ENCODE measurements around the gene SERINC5.
"Not testable (repeated sequence)": the region's sequence is repeated elsewhere in the genome, so short reads cannot be mapped to it uniquely, and the experiment has no call there.

The SERINC5 gene

GRCh38 chr5:80140496-80140895 lies 115.4 kb downstream of the SERINC5 start:
- DNase-seq (ENCODE audit: low read depth in 1 of 2, low spot score in 1 of 2) = no peak
- Histone ChIP-seq H3K27me3 (ENCODE audit: insufficient read depth, poor library complexity, severe bottlenecking) (no peaks in the 10 kb centered on the region), H3K4me3 (replicated peaks; ENCODE audit: insufficient read depth, low read length) (no peak overlapping the region), H3K27ac (replicated peaks) (peak overlapping the region; percentile 91)
- TF ChIP-seq SPI1 (IDR thresholded peaks at IDR 0.05; ENCODE audit: borderline replicate concordance, low read depth) = no peak
- no peak for TF ChIP-seq CTCF (IDR thresholded peaks at IDR 0.05; ENCODE audit: insufficient read depth, low read length)
- TF ChIP-seq REST (IDR thresholded peaks at IDR 0.05; ENCODE audit: insufficient replicate concordance, low read depth) = no peak
- TF ChIP-seq GABPA (IDR thresholded peaks at IDR 0.05; ENCODE audit: low read depth) = no peak
- no peak for TF ChIP-seq POLR2AphosphoS5 (IDR thresholded peaks at IDR 0.05; ENCODE audit: low read depth)

- Histone ChIP-seq H3K27ac (replicated peaks) (peak overlapping the region; percentile 91), H3K4me3 (replicated peaks; ENCODE audit: insufficient read depth, low read length) (no peak overlapping the region), H3K27me3 (ENCODE audit: insufficient read depth, poor library complexity, severe bottlenecking) (no peaks in the 10 kb centered on the region)
- TF ChIP-seq REST (IDR thresholded peaks at IDR 0.05; ENCODE audit: insufficient replicate concordance, low read depth) (no peak), CTCF (IDR thresholded peaks at IDR 0.05; ENCODE audit: insufficient read depth, low read length) (no peak), GABPA (IDR thresholded peaks at IDR 0.05; ENCODE audit: low read depth) (no peak), POLR2AphosphoS5 (IDR thresholded peaks at IDR 0.05; ENCODE audit: low read depth) (no peak), SPI1 (IDR thresholded peaks at IDR 0.05; ENCODE audit: borderline replicate concordance, low read depth) (no peak)
- no peak for DNase-seq (ENCODE audit: low read depth in 1 of 2, low spot score in 1 of 2)
These were observed 116.3 kb downstream of the SERINC5 start for GRCh38 chr5:80139466-80139972.

- no peaks in the 10 kb centered on the region for H3K27me3 ChIP-seq (ENCODE audit: insufficient read depth, poor library complexity, severe bottlenecking)
- H3K27ac ChIP-seq (replicated peaks) = peak overlapping the region; percentile 91
- H3K4me3 ChIP-seq (replicated peaks; ENCODE audit: insufficient read depth, low read length) = no peak overlapping the region
- DNase-seq (ENCODE audit: low read depth in 1 of 2, low spot score in 1 of 2) = no peak
- no peak for TF ChIP-seq REST (IDR thresholded peaks at IDR 0.05; ENCODE audit: insufficient replicate concordance, low read depth)
- TF ChIP-seq POLR2AphosphoS5 (IDR thresholded peaks at IDR 0.05; ENCODE audit: low read depth) = no peak
- no peak for TF ChIP-seq CTCF (IDR thresholded peaks at IDR 0.05; ENCODE audit: insufficient read depth, low read length)
- no peak for TF ChIP-seq GABPA (IDR thresholded peaks at IDR 0.05; ENCODE audit: low read depth)
- no peak for TF ChIP-seq SPI1 (IDR thresholded peaks at IDR 0.05; ENCODE audit: borderline replicate concordance, low read depth)
These were observed 117.4 kb downstream of the SERINC5 start for GRCh38 chr5:80138486-80138885.

- H3K27me3 ChIP-seq (ENCODE audit: insufficient read depth, poor library complexity, severe bottlenecking) = not testable (repeated sequence)
These were observed 119.0 kb downstream of the SERINC5 start for GRCh38 chr5:80136798-80137197.

More at GRCh38 chr5:80136798-80137197, 119.0 kb downstream of the SERINC5 start:
- not testable (repeated sequence) for H3K4me3 ChIP-seq (replicated peaks; ENCODE audit: insufficient read depth, low read length); DNase-seq (ENCODE audit: low read depth in 1 of 2, low spot score in 1 of 2)
- peak overlapping the region; percentile 91 for H3K27ac ChIP-seq (replicated peaks)
